RWPE1 (cell line): ENCODE data around the gene TRAPPC11.

ENCODE experiments used
- CTCF ChIA-PET: fragments of 350-600 bp; sonication (Branson Sonifier 250); formaldehyde crosslinking; extraction: SDS; loops from one replicate; lab custom pipeline; 2021; lab: Yijun Ruan, JAX
- POLR2A ChIA-PET: fragments of 400-600 bp; formaldehyde crosslinking; extraction: SDS; loops from one replicate; lab custom pipeline; 2020; ENCODE audit warnings: antibody characterized with exemption; ENCODE audit not compliant: low non-redundant PET; lab: Yijun Ruan, JAX
- DNase-seq: peaks from one replicate; pipeline ENCODE4 v3.0.0; 2012; ENCODE audit warnings: low spot score
- H3K27ac ChIP-seq: fragments of 450-650 bp; 2 replicates; pipeline ENCODE4 v1.5.1; 2017
- CTCF ChIP-seq: fragments of 450-650 bp; conservative IDR thresholded peaks from 2 replicates; pipeline ENCODE4 v1.5.1; 2017; ENCODE audit warnings: low read depth, mild to moderate bottlenecking

Gene TRAPPC11

DNA sequence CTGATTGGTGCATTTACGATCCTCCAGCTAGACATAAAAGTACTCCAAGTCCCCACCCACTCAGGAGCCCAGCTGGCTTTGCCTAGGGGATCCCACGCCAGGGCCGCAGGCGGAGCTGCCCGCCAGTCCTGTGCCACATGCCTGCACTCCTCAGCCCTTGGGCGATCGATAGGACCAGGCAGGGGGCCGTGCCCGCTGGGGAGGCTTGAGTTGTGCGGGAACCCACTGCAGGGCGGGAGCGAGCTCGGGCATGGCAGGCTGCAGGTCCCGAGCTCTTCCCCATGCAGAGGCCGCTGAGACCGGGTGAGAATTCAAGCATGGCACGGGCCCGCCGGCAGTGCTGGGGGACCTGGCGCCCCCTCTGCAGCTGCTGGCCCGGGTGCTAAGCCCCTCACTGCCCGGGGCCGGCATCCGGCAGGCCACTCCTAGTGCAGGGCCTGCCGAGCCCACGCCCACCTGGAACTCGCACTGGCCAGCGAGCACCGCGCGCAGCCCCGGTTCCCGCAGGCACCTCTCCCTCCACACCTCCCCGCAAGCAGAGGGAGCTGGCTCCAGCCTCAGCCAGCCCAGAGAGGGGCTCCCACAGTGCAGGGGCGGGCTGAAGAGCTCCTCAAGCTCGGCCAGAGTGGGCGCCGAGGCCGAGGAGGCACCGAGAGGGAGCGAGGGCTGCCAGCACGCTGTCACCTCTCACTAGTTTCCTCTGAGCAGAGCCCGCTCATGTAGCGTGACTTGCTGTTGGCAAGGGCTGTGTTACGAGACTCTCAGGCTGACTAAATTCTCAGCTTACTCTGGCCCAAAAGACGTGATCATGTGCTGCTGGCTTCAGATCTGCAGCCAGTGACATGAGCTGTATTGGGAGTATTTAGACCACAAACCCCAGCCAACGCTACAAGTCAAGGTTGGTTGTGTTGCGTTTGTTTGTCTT, 87.5 kb downstream of the TRAPPC11 start:
- DNase-seq: no peak
- ChIA-PET POLR2A (interaction anchor here (0.6 kb wide), 1 partner anchor 18 kb away, joined by 4 read pairs; no protein-coding TSS in a partner anchor), CTCF (interaction anchor here (0.6 to 0.8 kb wide), 2 partner anchors 345 to 477 kb away, joined by 3 read pairs; no protein-coding TSS in a partner anchor)
- H3K27ac ChIP-seq: no peak overlapping the region
- TF ChIP-seq CTCF: no peak

GRCh38 chr4:183747380-183747779, 88.3 kb downstream of the TRAPPC11 start:
- no peak for DNase-seq
- POLR2A ChIA-PET: no interaction called here
- no peak overlapping the region for H3K27ac ChIP-seq
- CTCF ChIA-PET: no interaction called here
- TF ChIP-seq CTCF: no peak

GRCh38 chr4:183747931-183748670, 89.0 kb downstream of the TRAPPC11 start:
- no peak for DNase-seq
- ChIA-PET CTCF (no interaction called here), POLR2A (no interaction called here)
- H3K27ac ChIP-seq: no peak overlapping the region
- no peak for TF ChIP-seq CTCF

- ChIA-PET POLR2A (no interaction called here), CTCF (no interaction called here)
- TF ChIP-seq CTCF: no peak
- no peak overlapping the region for H3K27ac ChIP-seq
- DNase-seq: no peak
Observed at GRCh38 chr4:183751106-183751505, 92.0 kb downstream of the TRAPPC11 start.

- no peak for TF ChIP-seq CTCF
- CTCF ChIA-PET: no interaction called here
- POLR2A ChIA-PET: no interaction called here
- DNase-seq: no peak
- H3K27ac ChIP-seq: no peak overlapping the region
Observed at GRCh38 chr4:183755596-183755995, 96.5 kb downstream of the TRAPPC11 start.

- H3K27ac ChIP-seq: no peak overlapping the region
- DNase-seq: no peak
- POLR2A ChIA-PET: no interaction called here
- TF ChIP-seq CTCF: no peak
- CTCF ChIA-PET: no interaction called here
Observed at GRCh38 chr4:183757060-183757459, 98.0 kb downstream of the TRAPPC11 start.
